Epithelial cell of proximal tubule (primary cell): ENCODE data around the gene SCCPDH. TPM values are rescaled to one million over a fixed set of nuclear protein-coding genes. Genes with fewer than 3 reads are reported as not detected.
"Not testable (repeated sequence)": the region's sequence is repeated elsewhere in the genome, so short reads cannot be mapped to it uniquely, and the experiment has no call there.

Experiments
- DNase-seq: peaks from one replicate; pipeline ENCODE4 v3.0.0-alpha.2; 2011; ENCODE audit warnings: low read depth
- H3K4me3 ChIP-seq: 2 replicates; pipeline ENCODE4 v1.5.1; 2011; ENCODE audit warnings: low read depth, mild to moderate bottlenecking, low read length
- CTCF ChIP-seq: conservative IDR thresholded peaks from 2 replicates; pipeline ENCODE4 v1.5.1; 2012; ENCODE audit warnings: low read depth, mild to moderate bottlenecking, low read length
- total RNA-seq: library from RNA; depleted of rRNA; stranded (reverse); fragments of >200 nt; gene quantifications from 2 replicates; pipeline ENCODE4 v1.2.3, GENCODE V29; 2015

The SCCPDH gene
- total RNA-seq, 1 donor from 2014 or later, result 40.8 TPM

GRCh38 chr1:246801241-246802020, 77.2 kb downstream of the SCCPDH start:
- DNase-seq, result no peak
- TF ChIP-seq CTCF, result no peak
- H3K4me3 ChIP-seq, result no peak overlapping the region

GRCh38 chr1:246803373-246803772, 79.2 kb downstream of the SCCPDH start:
- H3K4me3 ChIP-seq, result no peak overlapping the region
- no peak for DNase-seq
- no peak for TF ChIP-seq CTCF

GRCh38 chr1:246803883-246804282, 79.7 kb downstream of the SCCPDH start:
- TF ChIP-seq CTCF, result no peak
- no peak overlapping the region for H3K4me3 ChIP-seq
- DNase-seq, result no peak

GRCh38 chr1:246805135-246805716, 81.0 kb downstream of the SCCPDH start:
- no peak for DNase-seq
- H3K4me3 ChIP-seq, result no peak overlapping the region
- TF ChIP-seq CTCF, result no peak

- TF ChIP-seq CTCF, result peak; percentile 8
- DNase-seq, result no peak
- no peak overlapping the region for H3K4me3 ChIP-seq
These were observed 85.3 kb downstream of the SCCPDH start for GRCh38 chr1:246809473-246809872.

GRCh38 chr1:246811985-246812384, 87.8 kb downstream of the SCCPDH start:
- DNase-seq, result no peak
- TF ChIP-seq CTCF, result no peak
- H3K4me3 ChIP-seq, result no peak overlapping the region

GRCh38 chr1:246813325-246813724, 89.1 kb downstream of the SCCPDH start:
- not testable (repeated sequence) for H3K4me3 ChIP-seq, DNase-seq
